Spleen (tissue), 11 donors: ENCODE measurements around the gene CDH13. TPM values are rescaled to one million over a fixed set of nuclear protein-coding genes. Genes with fewer than 3 reads are reported as not detected.

Source experiments
- DNase-seq: peaks from one replicate; pipeline ENCODE4 v3.0.0-alpha.2; 2020
- H3K27ac ChIP-seq, 8 donors: fragments of 200-600 bp; sonication (generic) in 7 of 8; 1 replicate in 4 of 8; 2 replicates in 4 of 8; pipeline versions ENCODE4 v1.5.0 to v1.8.0; 2016 to 2021; ENCODE audit warnings: inconsistent platforms in 4 of 8, mild to moderate bottlenecking in 4 of 8, moderate library complexity in 1 of 8
- H3K27me3 ChIP-seq, 7 donors: fragments of 200-600 bp; sonication (generic) in 6 of 7; replicated peaks in 1 of 7; 1 replicate in 4 of 7; 2 replicates in 3 of 7; pipeline versions ENCODE4 v1.5.0 to v1.8.0; 2016 to 2021; ENCODE audit warnings: inconsistent platforms in 3 of 7, mild to moderate bottlenecking in 1 of 7
- H3K36me3 ChIP-seq, 6 donors: fragments of 200-600 bp; sonication (generic) in 5 of 6; 1 replicate in 4 of 6; 2 replicates in 2 of 6; pipeline versions ENCODE4 v1.5.0 to v1.8.0; 2016 to 2021; ENCODE audit warnings: inconsistent platforms in 2 of 6
- H3K4me1 ChIP-seq, 6 donors: fragments of 200-600 bp; sonication (generic) in 5 of 6; 1 replicate in 3 of 6; 2 replicates in 3 of 6; pipeline versions ENCODE4 v1.5.0 to v1.8.0; 2016 to 2021; ENCODE audit warnings: inconsistent platforms in 3 of 6
- H3K4me3 ChIP-seq, 8 donors: fragments of 200-600 bp; sonication (generic) in 7 of 8; 1 replicate in 4 of 8; 2 replicates in 4 of 8; pipeline versions ENCODE4 v1.5.0 to v1.8.0; 2016 to 2021; ENCODE audit warnings: inconsistent platforms in 4 of 8, mild to moderate bottlenecking in 4 of 8, moderate library complexity in 2 of 8
- H3K9me3 ChIP-seq, 8 donors: fragments of 200-600 bp; sonication (generic) in 7 of 8; 1 replicate in 4 of 8; 2 replicates in 4 of 8; pipeline versions ENCODE4 v1.5.0 to v1.8.0; 2016 to 2021; ENCODE audit warnings: inconsistent platforms in 4 of 8
- CTCF ChIP-seq, 11 experiments: fragments of 200-600 bp in 7 of 11; fragments of 450-650 bp in 4 of 11; sonication (generic) in 4 of 11; IDR thresholded peaks in 8 of 11; conservative IDR thresholded peaks in 3 of 11; 1 replicate in 7 of 11; 2 replicates in 4 of 11; pipeline versions ENCODE4 v1.4.0 to v1.8.0; 2016 to 2021; ENCODE audit warnings: antibody characterized with exemption in 11 of 11, inconsistent platforms in 4 of 11, mild to moderate bottlenecking in 1 of 11
- POLR2A ChIP-seq, 3 donors: fragments of 450-650 bp; IDR thresholded peaks; one replicate each; pipeline ENCODE4 v1.5.1; 2017; ENCODE audit warnings: antibody characterized with exemption in 3 of 3, mild to moderate bottlenecking in 1 of 3
- POLR2AphosphoS5 ChIP-seq, 3 donors: sonication (generic); formaldehyde crosslinking; IDR thresholded peaks; one replicate each; pipeline ENCODE4 v1.5.1; 2017; ENCODE audit warnings: antibody characterized with exemption in 3 of 3
- WGBS, 5 donors: extraction: QIAGEN DNeasy Blood & Tissue Kit in 3 of 5; methylation state at CpG; one replicate each; pipeline versions ENCODE4 v1.1.5 to v1.1.7; 2013 to 2018; 5-methylcytosine and 5-hydroxymethylcytosine counted together
- intact Hi-C: fragments of 100-400 bp; cut with DNase I; formaldehyde crosslinking; loops from one replicate; pipeline ENCODE4 v1.15.0; 2023; ENCODE audit warnings: low total_unique reads
- polyA plus RNA-seq, 3 donors: library from polyadenylated mRNA; stranded (reverse); fragments of 200-250 nt; gene quantifications; one replicate each; pipeline ENCODE4 v1.2.1, GENCODE V29; 2013
- total RNA-seq, 7 donors: library from RNA; depleted of rRNA in 3 of 7; stranded (reverse); fragments of >200 nt in 3 of 7; fragmentation: NEBNext Ultra II Directional in 4 of 7; extraction: Animal tissue kit (Norgen Biotek cat#: 25700) in 4 of 7; gene quantifications; one replicate each; pipeline versions ENCODE4 v1.1.0 to v1.2.1, GENCODE V29; 2016 to 2021
- donor health status: healthy with polysubstance abuse.
- donor health status: DM: no; HTN: no; CAD: no; lungs with moderate emphysema.
- donor health status: DM: no; HTN: no; CAD: no.
- donor health status: Bipolar disorder and iron deficiency.
- donor health status: healthy.
- donor health status: DM: no; HTN: no; CAD: no.
- donor health status: DM: yes; HTN: yes; CAD: no.

The CDH13 gene
- total and polyA plus RNA-seq, 10 donors, result 0.13 to 4.6 (median 1.1) TPM

- intact Hi-C loops, result loop anchor here (10.0 kb wide), 1 partner anchor 100 kb away; no protein-coding TSS in a partner anchor
Measured at GRCh38 chr16:82735186-82735585, 108.4 kb downstream of the CDH13 start.

GRCh38 chr16:82735673-82736091 lies 108.9 kb downstream of the CDH13 start:
- H3K9me3 ChIP-seq, result peaks cover 0 to 3% (median 0%) of the 10 kb centered on the region in 8 donors
- no peaks in the 10 kb centered on the region for H3K4me1 ChIP-seq
- WGBS, 5 donors, result 62 to 75% (median 68%) methylated on average over 5 of the region's 5 CpGs
- TF ChIP-seq POLR2A (IDR thresholded peaks at IDR 0.05) (no peak), CTCF (IDR thresholded peaks at IDR 0.05 in 8 of 11, conservative IDR thresholded peaks at IDR 0.05 in 3 of 11) (no peak), POLR2AphosphoS5 (IDR thresholded peaks at IDR 0.05) (no peak)
- H3K27ac ChIP-seq, result peak overlapping the region in 1 of 8 donors; percentile 16
- intact Hi-C loops, result loop anchor here (10.0 kb wide), 1 partner anchor 101 kb away; no protein-coding TSS in a partner anchor
- H3K36me3 ChIP-seq, result no peaks in the 10 kb centered on the region
- no peak for DNase-seq
- peaks cover 0 to 8% (median 0%) of the 10 kb centered on the region in 7 donors for H3K27me3 ChIP-seq
- no peak overlapping the region for H3K4me3 ChIP-seq

More at GRCh38 chr16:82735186-82735585, 108.4 kb downstream of the CDH13 start:
- 34 to 57% (median 47%) methylated on average over 3 of the region's 3 CpGs for WGBS, 5 donors
- Histone ChIP-seq H3K9me3 (peaks cover 0 to 8% (median 3%) of the 10 kb centered on the region in 8 donors), H3K27me3 (peaks cover 0 to 3% (median 0%) of the 10 kb centered on the region in 7 donors), H3K4me1 (no peaks in the 10 kb centered on the region), H3K27ac (peak overlapping the region in 1 of 8 donors; percentile 16), H3K4me3 (no peak overlapping the region), H3K36me3 (no peaks in the 10 kb centered on the region)
- DNase-seq, result no peak
- TF ChIP-seq CTCF (IDR thresholded peaks at IDR 0.05 in 8 of 11, conservative IDR thresholded peaks at IDR 0.05 in 3 of 11) (no peak), POLR2AphosphoS5 (IDR thresholded peaks at IDR 0.05) (no peak), POLR2A (IDR thresholded peaks at IDR 0.05) (no peak)

GRCh38 chr16:82736224-82736623 lies 109.5 kb downstream of the CDH13 start:
- intact Hi-C loops, result loop anchor here (10.0 kb wide), 1 partner anchor 101 kb away; no protein-coding TSS in a partner anchor

More at GRCh38 chr16:82736224-82736623, 109.5 kb downstream of the CDH13 start:
- TF ChIP-seq CTCF (IDR thresholded peaks at IDR 0.05 in 8 of 11, conservative IDR thresholded peaks at IDR 0.05 in 3 of 11) (no peak), POLR2A (IDR thresholded peaks at IDR 0.05) (no peak), POLR2AphosphoS5 (IDR thresholded peaks at IDR 0.05) (no peak)
- H3K9me3 ChIP-seq, result no peaks in the 10 kb centered on the region
- DNase-seq, result no peak
- no peaks in the 10 kb centered on the region for H3K4me1 ChIP-seq
- peak overlapping the region in 1 of 8 donors; percentile 16 for H3K27ac ChIP-seq
- H3K36me3 ChIP-seq, result no peaks in the 10 kb centered on the region
- WGBS, 5 donors, result 57 to 73% (median 66%) methylated on average over 2 of the region's 2 CpGs
- H3K27me3 ChIP-seq, result peaks cover 0 to 12% (median 0%) of the 10 kb centered on the region in 7 donors
- H3K4me3 ChIP-seq, result no peak overlapping the region
